B cell (primary cell): Measurements from ENCODE around the gene PON3. TPM values are rescaled to one million over a fixed set of nuclear protein-coding genes. Genes with fewer than 3 reads are reported as not detected.

Experiments used
- ATAC-seq: fragments of 200-7000 bp; cut with Tn5 transposase; one replicate; pipeline ENCODE4 v1.10.0; 2021; ENCODE audit warnings: low read depth, mild to moderate bottlenecking, moderate number of reproducible peaks, moderate library complexity
- CTCF ChIA-PET: fragments of 350-600 bp; sonication (Branson Sonifier 250); formaldehyde crosslinking; loops from one replicate; lab custom pipeline; 2021; ENCODE audit warnings: antibody characterized with exemption, inconsistent platforms; lab: Charles Lee
- POLR2A ChIA-PET: fragments of 350-600 bp; sonication (Branson Sonifier 250); formaldehyde crosslinking; loops from one replicate; lab custom pipeline; 2021; ENCODE audit warnings: antibody characterized with exemption; lab: Charles Lee
- DNase-seq: peaks from one replicate; pipeline ENCODE4 v3.0.0; 2013
- H2AFZ ChIP-seq: 2 replicates; pipeline ENCODE4 v1.6.1; 2012; ENCODE audit warnings: mild to moderate bottlenecking, low read depth, low read length; ENCODE audit not compliant: insufficient read depth, poor library complexity, severe bottlenecking
- H3K27ac ChIP-seq, 2 donors: 1 replicate in 1 of 2; 2 replicates in 1 of 2; pipeline ENCODE4 v1.5.1; 2012 to 2013; ENCODE audit warnings: low read length in 2 of 2, mild to moderate bottlenecking in 2 of 2, moderate library complexity in 1 of 2
- H3K27me3 ChIP-seq, 4 experiments: fragments of 200-600 bp in 1 of 4; sonication (generic) in 1 of 4; replicated peaks in 1 of 4; 1 replicate in 2 of 4; 2 replicates in 2 of 4; pipeline versions ENCODE4 v1.6.1 to v1.7.0; 2013 to 2016; ENCODE audit warnings: low read length in 3 of 4, mild to moderate bottlenecking in 2 of 4, mixed read lengths in 1 of 4, moderate library complexity in 1 of 4; ENCODE audit not compliant: insufficient read depth in 4 of 4, control insufficient read depth in 3 of 4; ENCODE audit errors: control extremely low read depth in 1 of 4
- H3K36me3 ChIP-seq, 2 experiments: replicated peaks in 1 of 2; 1 replicate in 1 of 2; 2 replicates in 1 of 2; pipeline versions ENCODE4 v1.6.1 to v1.7.1; 2013; ENCODE audit warnings: low read length in 1 of 2; ENCODE audit not compliant: insufficient read depth in 2 of 2, control insufficient read depth in 1 of 2; ENCODE audit errors: control extremely low read depth in 1 of 2, extremely low read depth in 1 of 2
- H3K4me1 ChIP-seq, 2 donors: fragments of 200-600 bp in 1 of 2; sonication (generic) in 1 of 2; 1 replicate in 1 of 2; 2 replicates in 1 of 2; pipeline versions ENCODE4 v1.5.1 to v1.6.1; 2013 to 2017; ENCODE audit warnings: low read length in 2 of 2; ENCODE audit not compliant: control insufficient read depth in 2 of 2, insufficient read depth in 2 of 2
- H3K4me2 ChIP-seq: replicated peaks from 2 replicates; pipeline ENCODE3; 2012; ENCODE audit warnings: mild to moderate bottlenecking, low read depth, low read length; ENCODE audit not compliant: poor library complexity, severe bottlenecking
- H3K4me3 ChIP-seq, 5 experiments: fragments of 200-600 bp in 1 of 5; sonication (generic) in 1 of 5; 1 replicate in 3 of 5; 2 replicates in 2 of 5; pipeline versions ENCODE4 v1.5.1 to v1.7.0; 2011 to 2016; ENCODE audit warnings: low read length in 4 of 5, mild to moderate bottlenecking in 4 of 5, low read depth in 2 of 5, control low read depth in 1 of 5, moderate library complexity in 1 of 5; ENCODE audit not compliant: insufficient read depth in 1 of 5; ENCODE audit errors: control extremely low read depth in 1 of 5, extremely low read depth in 1 of 5
- H3K79me2 ChIP-seq: fragments of 200-600 bp; sonication (generic); one replicate; pipeline ENCODE4 v1.6.0; 2016; ENCODE audit warnings: low read length; ENCODE audit not compliant: control insufficient read depth, insufficient read depth
- H3K9ac ChIP-seq: fragments of 200-600 bp; sonication (generic); 2 replicates; pipeline ENCODE4 v1.6.1; 2017; ENCODE audit warnings: mild to moderate bottlenecking, low read length, moderate library complexity
- H3K9me3 ChIP-seq, 3 donors: one replicate each; pipeline versions ENCODE4 v1.6.1 to v1.7.1; 2013; ENCODE audit warnings: low read length in 2 of 3; ENCODE audit not compliant: control insufficient read depth in 2 of 3, insufficient read depth in 1 of 3; ENCODE audit errors: control extremely low read depth in 1 of 3
- H4K20me1 ChIP-seq: 2 replicates; pipeline ENCODE4 v1.6.0; 2012; ENCODE audit warnings: mild to moderate bottlenecking, low read length; ENCODE audit not compliant: insufficient read depth, control insufficient read depth, poor library complexity, severe bottlenecking
- H3K27ac Mint-ChIP-seq: one replicate; pipeline ENCODE4 v1.8.0; 2021; ENCODE audit warnings: mixed read lengths
- H3K27me3 Mint-ChIP-seq: one replicate; pipeline ENCODE4 v1.8.0; 2021; ENCODE audit warnings: mixed read lengths
- H3K4me1 Mint-ChIP-seq: one replicate; pipeline ENCODE4 v1.8.0; 2021; ENCODE audit warnings: mixed read lengths
- H3K4me3 Mint-ChIP-seq: one replicate; pipeline ENCODE4 v1.8.0; 2021; ENCODE audit warnings: mixed read lengths
- H3K9me3 Mint-ChIP-seq: one replicate; pipeline ENCODE4 v1.8.0; 2022; ENCODE audit warnings: mixed read lengths; ENCODE audit not compliant: insufficient read depth
- EZH2 ChIP-seq: IDR thresholded peaks from 2 replicates; pipeline ENCODE4 v1.6.1; 2012; ENCODE audit warnings: borderline replicate concordance, low read depth, mild to moderate bottlenecking, moderate library complexity, low read length; ENCODE audit not compliant: insufficient read depth, poor library complexity, severe bottlenecking
- WGBS: methylation state at CpG from one replicate; pipeline ENCODE4 v1.1.5; 2013; ENCODE audit warnings: missing lambda C conversion rate; ENCODE audit not compliant: insufficient coverage; 5-methylcytosine and 5-hydroxymethylcytosine counted together
- intact Hi-C: fragments of 100-400 bp; cut with micrococcal nuclease; formaldehyde crosslinking; loops from one replicate; pipeline ENCODE4 v1.10.0; 2022
- polyA plus RNA-seq: library from polyadenylated mRNA; depleted of rRNA; stranded (reverse); fragments of >200 nt; gene quantifications from 2 replicates; pipeline ENCODE4 v1.2.3, GENCODE V29; 2012
- total RNA-seq, 2 donors: library from RNA; stranded (reverse); fragments of 120-200 nt in 1 of 2; gene quantifications; 1 replicate in 1 of 2; 2 replicates in 1 of 2; pipeline versions ENCODE4 v1.2.3 to v1.2.4, GENCODE V29; 2013 to 2022
- TF ChIP-seq, protein P1 (sequence below): fragments of 200-600 bp; IDR thresholded peaks from one replicate; pipeline ENCODE4 v1.8.0; 2022; ENCODE audit warnings: antibody characterized with exemption, mild to moderate bottlenecking

Gene PON3
- total and polyA plus RNA-seq, 2 donors (not counting 1 experiment from before 2014, with no cell fraction given), result not detected

DNA sequence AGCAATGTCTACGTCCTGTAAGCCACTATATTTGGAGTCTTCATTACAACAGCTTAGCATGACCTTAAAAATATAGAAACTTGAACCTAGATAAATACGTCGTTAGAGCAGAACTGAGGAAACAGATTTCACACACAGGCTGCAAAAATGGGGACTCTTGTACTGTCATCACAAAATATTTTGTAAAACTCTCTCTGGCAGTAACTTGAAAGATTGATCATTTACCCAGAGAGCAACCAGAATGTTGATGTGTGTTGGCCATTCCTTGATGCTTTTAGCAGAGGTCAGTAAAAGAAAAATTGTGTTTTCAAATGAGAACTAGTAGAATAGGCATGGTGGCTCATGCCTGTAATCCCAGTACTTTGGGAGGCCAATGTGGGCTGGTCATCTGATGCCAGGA is 57.3 kb downstream of the PON3 start:
- no peak overlapping the region for H3K4me3 ChIP-seq
- no peaks in the 10 kb centered on the region for H3K9me3 ChIP-seq
- no peak overlapping the region for H3K4me2 ChIP-seq
- no peaks in the 10 kb centered on the region for H3K27me3 Mint-ChIP-seq
- WGBS, result 100% methylated on average over 3 of the region's 3 CpGs
- H3K4me1 ChIP-seq, result no peaks in the 10 kb centered on the region
- intact Hi-C loops, result no loop called here
- H3K9me3 Mint-ChIP-seq, result no peaks in the 10 kb centered on the region
- H3K4me1 Mint-ChIP-seq, result no peaks in the 10 kb centered on the region
- H3K36me3 ChIP-seq, result no peaks in the 10 kb centered on the region
- DNase-seq (no peak), ATAC-seq (no peak)
- ChIA-PET POLR2A (no interaction called here), CTCF (interaction anchor here (0.7 kb wide), 1 partner anchor 138 kb away, joined by 3 read pairs; no protein-coding TSS in a partner anchor)
- no peaks in the 10 kb centered on the region for H3K79me2 ChIP-seq
- H3K4me3 Mint-ChIP-seq, result no peak overlapping the region
- no peak overlapping the region for H3K27ac ChIP-seq
- H4K20me1 ChIP-seq, result no peaks in the 10 kb centered on the region
- H3K9ac ChIP-seq, result no peak overlapping the region
- H2AFZ ChIP-seq, result no peak overlapping the region
- H3K27ac Mint-ChIP-seq, result no peak overlapping the region
- no peaks in the 10 kb centered on the region for H3K27me3 ChIP-seq
- TF ChIP-seq, protein P1, sequence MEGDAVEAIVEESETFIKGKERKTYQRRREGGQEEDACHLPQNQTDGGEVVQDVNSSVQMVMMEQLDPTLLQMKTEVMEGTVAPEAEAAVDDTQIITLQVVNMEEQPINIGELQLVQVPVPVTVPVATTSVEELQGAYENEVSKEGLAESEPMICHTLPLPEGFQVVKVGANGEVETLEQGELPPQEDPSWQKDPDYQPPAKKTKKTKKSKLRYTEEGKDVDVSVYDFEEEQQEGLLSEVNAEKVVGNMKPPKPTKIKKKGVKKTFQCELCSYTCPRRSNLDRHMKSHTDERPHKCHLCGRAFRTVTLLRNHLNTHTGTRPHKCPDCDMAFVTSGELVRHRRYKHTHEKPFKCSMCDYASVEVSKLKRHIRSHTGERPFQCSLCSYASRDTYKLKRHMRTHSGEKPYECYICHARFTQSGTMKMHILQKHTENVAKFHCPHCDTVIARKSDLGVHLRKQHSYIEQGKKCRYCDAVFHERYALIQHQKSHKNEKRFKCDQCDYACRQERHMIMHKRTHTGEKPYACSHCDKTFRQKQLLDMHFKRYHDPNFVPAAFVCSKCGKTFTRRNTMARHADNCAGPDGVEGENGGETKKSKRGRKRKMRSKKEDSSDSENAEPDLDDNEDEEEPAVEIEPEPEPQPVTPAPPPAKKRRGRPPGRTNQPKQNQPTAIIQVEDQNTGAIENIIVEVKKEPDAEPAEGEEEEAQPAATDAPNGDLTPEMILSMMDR, result no peak
- no peak for TF ChIP-seq EZH2

DNA sequence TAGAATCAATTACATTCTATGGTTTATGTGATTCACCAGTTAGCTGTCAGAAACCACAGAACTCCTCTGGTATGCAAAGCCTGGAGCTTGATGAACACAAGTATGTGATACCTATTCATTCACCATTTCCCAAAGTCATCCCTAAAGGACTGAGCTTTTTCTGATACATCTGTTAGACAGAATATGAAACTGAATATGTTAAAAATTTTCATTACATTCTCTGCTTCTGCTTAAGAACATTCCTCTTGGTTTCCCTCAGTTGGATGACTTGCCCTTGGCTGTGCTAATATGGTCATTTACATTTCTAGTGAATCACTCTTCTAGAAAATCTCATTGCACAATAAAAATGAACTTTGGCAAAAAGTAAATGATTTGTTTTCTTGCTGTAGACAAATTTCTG is 61.1 kb downstream of the PON3 start:
- H3K27ac ChIP-seq, result no peak overlapping the region
- no peaks in the 10 kb centered on the region for H4K20me1 ChIP-seq
- CTCF ChIA-PET, result no interaction called here
- H3K9me3 Mint-ChIP-seq, result no peaks in the 10 kb centered on the region
- no peak for TF ChIP-seq EZH2
- TF ChIP-seq, protein P1, result no peak
- H3K27me3 Mint-ChIP-seq, result no peaks in the 10 kb centered on the region
- peaks cover 0 to 7% of the 10 kb centered on the region in 2 donors for H3K4me1 ChIP-seq
- H2AFZ ChIP-seq, result no peak overlapping the region
- no peak overlapping the region for H3K4me3 ChIP-seq
- no peaks in the 10 kb centered on the region for H3K79me2 ChIP-seq
- ATAC-seq (no peak), DNase-seq (no peak)
- no peak overlapping the region for H3K4me2 ChIP-seq
- intact Hi-C loops, result no loop called here
- no peak overlapping the region for H3K9ac ChIP-seq
- POLR2A ChIA-PET, result no interaction called here
- no peaks in the 10 kb centered on the region for H3K27me3 ChIP-seq
- no peak overlapping the region for H3K4me3 Mint-ChIP-seq
- H3K27ac Mint-ChIP-seq, result no peak overlapping the region
- peaks cover 8% of the 10 kb centered on the region for H3K4me1 Mint-ChIP-seq
- no peaks in the 10 kb centered on the region for H3K9me3 ChIP-seq
- H3K36me3 ChIP-seq, result no peaks in the 10 kb centered on the region
